Spleen (tissue), 11 donors: ENCODE results near the gene CCDC88B. TPM values are rescaled to one million over a fixed set of nuclear protein-coding genes. Genes with fewer than 3 reads are reported as not detected.
"Not testable (repeated sequence)": the region's sequence is repeated elsewhere in the genome, so short reads cannot be mapped to it uniquely, and the experiment has no call there.

ENCODE experiments used
- DNase-seq: peaks from one replicate; pipeline ENCODE4 v3.0.0-alpha.2; 2020
- H3K27ac ChIP-seq, 8 donors: fragments of 200-600 bp; sonication (generic) in 7 of 8; 1 replicate in 4 of 8; 2 replicates in 4 of 8; pipeline versions ENCODE4 v1.5.0 to v1.8.0; 2016 to 2021; ENCODE audit warnings: inconsistent platforms in 4 of 8, mild to moderate bottlenecking in 4 of 8, moderate library complexity in 1 of 8
- H3K27me3 ChIP-seq, 7 donors: fragments of 200-600 bp; sonication (generic) in 6 of 7; replicated peaks in 1 of 7; 1 replicate in 4 of 7; 2 replicates in 3 of 7; pipeline versions ENCODE4 v1.5.0 to v1.8.0; 2016 to 2021; ENCODE audit warnings: inconsistent platforms in 3 of 7, mild to moderate bottlenecking in 1 of 7
- H3K36me3 ChIP-seq, 6 donors: fragments of 200-600 bp; sonication (generic) in 5 of 6; 1 replicate in 4 of 6; 2 replicates in 2 of 6; pipeline versions ENCODE4 v1.5.0 to v1.8.0; 2016 to 2021; ENCODE audit warnings: inconsistent platforms in 2 of 6
- H3K4me1 ChIP-seq, 6 donors: fragments of 200-600 bp; sonication (generic) in 5 of 6; 1 replicate in 3 of 6; 2 replicates in 3 of 6; pipeline versions ENCODE4 v1.5.0 to v1.8.0; 2016 to 2021; ENCODE audit warnings: inconsistent platforms in 3 of 6
- H3K4me3 ChIP-seq, 8 donors: fragments of 200-600 bp; sonication (generic) in 7 of 8; 1 replicate in 4 of 8; 2 replicates in 4 of 8; pipeline versions ENCODE4 v1.5.0 to v1.8.0; 2016 to 2021; ENCODE audit warnings: inconsistent platforms in 4 of 8, mild to moderate bottlenecking in 4 of 8, moderate library complexity in 2 of 8
- H3K9me3 ChIP-seq, 8 donors: fragments of 200-600 bp; sonication (generic) in 7 of 8; 1 replicate in 4 of 8; 2 replicates in 4 of 8; pipeline versions ENCODE4 v1.5.0 to v1.8.0; 2016 to 2021; ENCODE audit warnings: inconsistent platforms in 4 of 8
- CTCF ChIP-seq, 11 experiments: fragments of 200-600 bp in 7 of 11; fragments of 450-650 bp in 4 of 11; sonication (generic) in 4 of 11; IDR thresholded peaks in 8 of 11; conservative IDR thresholded peaks in 3 of 11; 1 replicate in 7 of 11; 2 replicates in 4 of 11; pipeline versions ENCODE4 v1.4.0 to v1.8.0; 2016 to 2021; ENCODE audit warnings: antibody characterized with exemption in 11 of 11, inconsistent platforms in 4 of 11, mild to moderate bottlenecking in 1 of 11
- POLR2A ChIP-seq, 3 donors: fragments of 450-650 bp; IDR thresholded peaks; one replicate each; pipeline ENCODE4 v1.5.1; 2017; ENCODE audit warnings: antibody characterized with exemption in 3 of 3, mild to moderate bottlenecking in 1 of 3
- POLR2AphosphoS5 ChIP-seq, 3 donors: sonication (generic); formaldehyde crosslinking; IDR thresholded peaks; one replicate each; pipeline ENCODE4 v1.5.1; 2017; ENCODE audit warnings: antibody characterized with exemption in 3 of 3
- WGBS, 5 donors: extraction: QIAGEN DNeasy Blood & Tissue Kit in 3 of 5; methylation state at CpG; one replicate each; pipeline versions ENCODE4 v1.1.5 to v1.1.7; 2013 to 2018; 5-methylcytosine and 5-hydroxymethylcytosine counted together
- intact Hi-C: fragments of 100-400 bp; cut with DNase I; formaldehyde crosslinking; loops from one replicate; pipeline ENCODE4 v1.15.0; 2023; ENCODE audit warnings: low total_unique reads
- polyA plus RNA-seq, 3 donors: library from polyadenylated mRNA; stranded (reverse); fragments of 200-250 nt; gene quantifications; one replicate each; pipeline ENCODE4 v1.2.1, GENCODE V29; 2013
- total RNA-seq, 7 donors: library from RNA; depleted of rRNA in 3 of 7; stranded (reverse); fragments of >200 nt in 3 of 7; fragmentation: NEBNext Ultra II Directional in 4 of 7; extraction: Animal tissue kit (Norgen Biotek cat#: 25700) in 4 of 7; gene quantifications; one replicate each; pipeline versions ENCODE4 v1.1.0 to v1.2.1, GENCODE V29; 2016 to 2021
- donor health status: healthy with polysubstance abuse.
- donor health status: DM: no; HTN: no; CAD: no; lungs with moderate emphysema.
- donor health status: DM: no; HTN: no; CAD: no.
- donor health status: Bipolar disorder and iron deficiency.
- donor health status: healthy.
- donor health status: DM: no; HTN: no; CAD: no.
- donor health status: DM: yes; HTN: yes; CAD: no.

Gene CCDC88B
- total and polyA plus RNA-seq, 10 donors, result 64.3 to 638 (median 106) TPM

DNA sequence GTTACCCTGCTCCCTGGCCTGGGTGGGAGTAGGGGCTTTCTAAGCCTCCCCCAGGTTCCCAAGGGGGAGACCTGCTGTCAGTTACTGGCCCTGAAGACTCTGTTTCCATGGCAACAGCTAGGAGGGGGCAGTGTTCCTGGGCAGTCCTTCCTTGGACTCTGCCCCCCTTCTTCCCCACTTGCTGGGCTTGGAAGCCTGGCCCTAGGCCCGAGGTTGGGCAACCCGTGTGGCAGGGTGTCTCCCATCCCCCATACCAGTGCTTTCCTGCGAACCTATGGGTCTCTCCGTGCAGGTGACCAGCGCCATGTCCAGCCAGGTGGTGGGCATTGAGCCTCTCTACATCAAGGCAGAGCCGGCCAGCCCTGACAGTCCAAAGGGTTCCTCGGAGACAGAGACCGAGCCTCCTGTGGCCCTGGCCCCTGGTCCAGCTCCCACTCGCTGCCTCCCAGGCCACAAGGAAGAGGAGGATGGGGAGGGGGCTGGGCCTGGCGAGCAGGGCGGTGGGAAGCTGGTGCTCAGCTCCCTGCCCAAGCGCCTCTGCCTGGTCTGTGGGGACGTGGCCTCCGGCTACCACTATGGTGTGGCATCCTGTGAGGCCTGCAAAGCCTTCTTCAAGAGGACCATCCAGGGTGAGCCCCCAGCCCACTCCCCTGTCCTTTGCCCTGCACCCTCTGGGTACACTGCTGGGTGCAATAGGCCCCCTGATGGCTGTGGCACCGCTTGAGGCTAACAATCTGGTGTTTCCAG is 33.0 kb upstream of the CCDC88B start:
- intact Hi-C loops, result no loop called here
- H3K36me3 ChIP-seq, result peaks cover 0 to 48% (median 0%) of the 10 kb centered on the region in 6 donors
- H3K9me3 ChIP-seq, result no peaks in the 10 kb centered on the region
- H3K4me1 ChIP-seq, result peaks cover 17 to 58% (median 24%) of the 10 kb centered on the region in 6 donors
- WGBS, 5 donors, result 70 to 85% (median 79%) methylated on average over 11 to 15 of the region's 15 CpGs
- H3K4me3 ChIP-seq, result peak overlapping the region in 7 of 8 donors; percentile 70 to 91 (median 79)
- TF ChIP-seq CTCF (IDR thresholded peaks at IDR 0.05 in 8 of 11, conservative IDR thresholded peaks at IDR 0.05 in 3 of 11), result no peak
- peaks cover 0 to 5% (median 0%) of the 10 kb centered on the region in 7 donors for H3K27me3 ChIP-seq
- DNase-seq, result peak; percentile 87
- peak overlapping the region in 7 of 8 donors; percentile 81 to 98 (median 95) for H3K27ac ChIP-seq

DNA sequence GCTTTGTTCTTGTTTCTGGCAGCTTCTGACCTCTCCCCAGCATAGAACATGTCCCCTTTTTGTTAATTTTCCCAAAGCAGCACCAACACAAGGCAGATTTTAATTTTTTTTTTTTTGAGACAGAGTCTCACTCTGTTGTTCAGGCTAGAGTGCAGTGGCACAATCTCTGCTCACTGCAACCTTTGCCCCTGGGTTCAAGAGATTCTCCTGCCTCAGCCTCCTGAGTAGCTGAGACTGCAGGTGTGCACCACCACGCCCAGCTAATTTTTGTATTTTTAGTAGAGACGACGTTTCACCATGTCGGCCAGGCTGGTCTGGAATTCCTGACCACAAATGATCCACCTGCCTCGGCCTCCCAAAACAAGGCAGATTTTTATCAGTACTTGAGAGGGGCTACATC is 32.2 kb upstream of the CCDC88B start:
- H3K27me3 ChIP-seq, H3K9me3 ChIP-seq, intact Hi-C loops, H3K4me3 ChIP-seq, DNase-seq: not testable (repeated sequence)
- WGBS, 5 donors, result 92 to 96% (median 92%) methylated on average over 5 of the region's 5 CpGs
- Histone ChIP-seq H3K4me1 (peaks cover 17 to 66% (median 24%) of the 10 kb centered on the region in 6 donors), H3K36me3 (peaks cover 0 to 56% (median 0%) of the 10 kb centered on the region in 6 donors), H3K27ac (peak overlapping the region in 1 of 8 donors; percentile 98)

DNA sequence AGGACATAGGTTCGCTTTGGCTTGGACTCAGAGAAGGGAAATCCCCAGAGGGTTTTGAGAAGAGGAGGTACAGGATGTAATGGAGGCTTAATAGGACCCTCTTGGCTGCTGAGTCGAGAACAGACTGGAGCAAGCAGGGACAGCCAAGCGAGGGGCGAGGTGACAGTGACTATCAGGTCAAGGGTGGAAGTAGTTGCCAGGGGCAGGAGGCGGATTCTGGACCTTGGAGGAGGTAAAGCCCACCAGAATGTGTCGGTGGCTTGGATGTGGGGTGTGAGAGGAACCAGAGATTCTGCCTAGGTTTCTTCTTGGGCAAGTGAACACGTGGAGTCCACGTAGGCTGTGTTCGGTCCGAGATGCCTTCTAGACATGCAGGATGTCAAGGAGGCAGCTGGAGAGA is 27.1 kb upstream of the CCDC88B start:
- peaks cover 0 to 82% (median 26%) of the 10 kb centered on the region in 6 donors for H3K36me3 ChIP-seq
- H3K27ac ChIP-seq, result peak overlapping the region in 3 of 8 donors; percentile 67 to 95 (median 81)
- WGBS, 5 donors, result 89 to 96% (median 91%) methylated on average over 10 of the region's 10 CpGs
- intact Hi-C loops, result no loop called here
- H3K4me3 ChIP-seq, result no peak overlapping the region
- no peak for TF ChIP-seq CTCF (IDR thresholded peaks at IDR 0.05 in 8 of 11, conservative IDR thresholded peaks at IDR 0.05 in 3 of 11)
- no peak for TF ChIP-seq POLR2A (IDR thresholded peaks at IDR 0.05)
- TF ChIP-seq POLR2AphosphoS5 (IDR thresholded peaks at IDR 0.05), result no peak
- no peaks in the 10 kb centered on the region for H3K9me3 ChIP-seq
- no peaks in the 10 kb centered on the region for H3K27me3 ChIP-seq
- no peak for DNase-seq
- H3K4me1 ChIP-seq, result peaks cover 0 to 64% (median 21%) of the 10 kb centered on the region in 6 donors

GRCh38 chr11:64313491-64314145 is 26.4 kb upstream of the CCDC88B start:
- Histone ChIP-seq H3K9me3 (no peaks in the 10 kb centered on the region), H3K27ac (peak overlapping the region in 6 of 8 donors; percentile 38 to 95 (median 66)), H3K36me3 (peaks cover 0 to 75% (median 26%) of the 10 kb centered on the region in 6 donors), H3K27me3 (no peaks in the 10 kb centered on the region), H3K4me1 (peaks cover 0 to 63% (median 23%) of the 10 kb centered on the region in 6 donors), H3K4me3 (peak overlapping the region in 2 of 8 donors; percentile 9 to 47)
- intact Hi-C loops, result no loop called here
- WGBS, 5 donors, result 61 to 87% (median 75%) methylated on average over 16 to 18 of the region's 18 CpGs
- TF ChIP-seq POLR2AphosphoS5 (IDR thresholded peaks at IDR 0.05) (peak; percentile 49 to 72 (median 60)), CTCF (IDR thresholded peaks at IDR 0.05 in 8 of 11, conservative IDR thresholded peaks at IDR 0.05 in 3 of 11) (no peak), POLR2A (IDR thresholded peaks at IDR 0.05) (no peak)
- DNase-seq, result peak; percentile 82
